Astrocyte of the spinal cord (primary cell): Measurements from ENCODE around the gene ITPRID2.

Experiments used
- DNase-seq: peaks from one replicate; pipeline ENCODE4 v3.0.0; 2011; ENCODE audit warnings: low read depth, low spot score
- H3K4me3 ChIP-seq: 2 replicates; pipeline ENCODE4 v1.5.1; 2011; ENCODE audit warnings: low read depth, mild to moderate bottlenecking, low read length, moderate library complexity
- CTCF ChIP-seq: IDR thresholded peaks from 2 replicates; pipeline ENCODE4 v1.5.1; 2012; ENCODE audit warnings: low read depth, mild to moderate bottlenecking, low read length, inconsistent platforms
- in situ Hi-C: cut with HindIII; loops from 2 replicates; pipeline ENCODE4 v1.10.0; 2017; ENCODE audit warnings: low sequenced_read_pairs

ITPRID2 gene

GRCh38 chr2:181878448-181878847, 13.1 kb upstream of the ITPRID2 start:
- in situ Hi-C loops, result no loop called here
- TF ChIP-seq CTCF, result no peak
- DNase-seq, result no peak
- no peak overlapping the region for H3K4me3 ChIP-seq

GRCh38 chr2:181879295-181879694, 12.2 kb upstream of the ITPRID2 start:
- in situ Hi-C loops, result no loop called here
- H3K4me3 ChIP-seq, result no peak overlapping the region
- no peak for TF ChIP-seq CTCF
- no peak for DNase-seq

DNA sequence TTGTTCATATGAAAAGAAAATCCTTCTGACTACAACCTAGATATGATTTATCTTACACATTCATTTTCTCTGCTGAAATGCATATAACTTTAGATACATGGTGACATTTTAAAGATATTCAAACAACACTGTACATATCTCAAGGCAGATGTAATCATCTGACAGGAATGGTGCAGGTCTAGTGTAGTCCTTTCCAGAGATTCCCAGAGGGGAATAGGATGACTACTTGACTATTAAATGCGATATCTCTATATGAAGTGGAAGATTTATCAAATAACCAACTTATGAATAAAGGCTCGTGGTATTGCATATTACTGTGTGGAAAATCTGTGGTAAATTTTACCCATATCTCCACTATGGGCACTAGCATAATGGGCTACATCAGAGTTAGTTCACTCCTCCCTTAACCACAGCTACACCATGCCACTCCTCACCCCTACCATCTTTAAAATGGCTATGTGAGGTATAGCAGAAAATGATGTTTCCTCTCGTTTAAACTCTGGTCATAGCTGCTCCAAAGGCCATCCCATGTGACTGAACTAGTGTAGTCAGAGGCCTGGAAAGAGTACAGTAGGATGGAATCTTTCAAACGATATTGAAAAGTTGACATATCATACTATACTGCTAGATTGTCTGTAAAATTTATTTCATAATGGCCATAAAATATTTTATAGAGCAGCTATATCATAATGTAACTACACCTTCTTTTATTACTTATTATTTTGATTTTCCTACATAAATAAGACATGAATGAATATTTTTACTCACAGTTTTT, 9.1 kb upstream of the ITPRID2 start:
- in situ Hi-C loops, result no loop called here
- TF ChIP-seq CTCF, result no peak
- DNase-seq, result no peak
- H3K4me3 ChIP-seq, result no peak overlapping the region

GRCh38 chr2:181884601-181885000, 6.9 kb upstream of the ITPRID2 start:
- in situ Hi-C loops, result no loop called here
- no peak for DNase-seq
- TF ChIP-seq CTCF, result no peak
- no peak overlapping the region for H3K4me3 ChIP-seq

- no peak overlapping the region for H3K4me3 ChIP-seq
- DNase-seq, result no peak
- in situ Hi-C loops, result no loop called here
- TF ChIP-seq CTCF, result no peak
Observed at GRCh38 chr2:181885096-181885495, 6.4 kb upstream of the ITPRID2 start.

DNA sequence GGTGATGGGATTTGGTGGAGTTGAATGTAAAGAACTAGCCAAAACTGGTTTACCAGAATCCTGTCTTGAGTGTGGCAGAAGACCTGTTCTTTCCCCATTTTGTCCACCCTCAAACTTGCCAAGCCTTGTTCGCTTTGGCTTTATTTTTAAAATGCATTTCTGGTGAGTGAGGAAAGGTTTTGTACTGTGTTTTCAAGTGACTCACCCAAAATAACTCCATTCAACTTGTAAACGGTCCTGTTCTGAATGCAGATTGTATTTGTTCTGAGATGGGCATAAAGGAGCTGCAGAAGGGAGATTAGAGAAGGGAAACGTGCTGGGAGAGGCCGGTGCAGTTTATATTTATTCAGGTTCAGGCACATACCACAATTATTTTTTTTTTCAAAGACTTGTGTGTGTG, 5.3 kb upstream of the ITPRID2 start:
- H3K4me3 ChIP-seq, result no peak overlapping the region
- in situ Hi-C loops, result no loop called here
- peak; percentile 59 for DNase-seq

More for the DNA sequence above, 5.3 kb upstream of the ITPRID2 start:
- TF ChIP-seq CTCF, result no peak
